Neural cell (in vitro differentiated cells): ENCODE results near the gene UBE3B.

ENCODE experiments used
- EZH2 ChIP-seq: fragments of 200-600, 300-800 bp; shearing (Covaris generic), sonication (generic); IDR thresholded peaks from 2 replicates; pipeline ENCODE4 v1.6.1; 2014; ENCODE audit warnings: antibody characterized with exemption, low read length, borderline replicate concordance, mild to moderate bottlenecking; ENCODE audit not compliant: insufficient read depth, poor library complexity, severe bottlenecking
- MXI1 ChIP-seq: fragments of 450-650 bp; conservative IDR thresholded peaks from 2 replicates; pipeline ENCODE4 v1.6.1; 2014; ENCODE audit warnings: antibody characterized with exemption, mild to moderate bottlenecking; ENCODE audit not compliant: poor library complexity, severe bottlenecking
- SMC3 ChIP-seq: fragments of 450-650 bp; conservative IDR thresholded peaks from 2 replicates; pipeline ENCODE4 v1.6.1; 2014; ENCODE audit warnings: antibody characterized with exemption, mild to moderate bottlenecking, moderate library complexity; ENCODE audit not compliant: poor library complexity
- TAF1 ChIP-seq: IDR thresholded peaks from 2 replicates; pipeline ENCODE4 v1.6.1; 2012; ENCODE audit warnings: low read depth
- TF ChIP-seq, protein P1 (sequence below): fragments of 450-650 bp; IDR thresholded peaks from 2 replicates; pipeline ENCODE4 v1.5.1; 2014; ENCODE audit warnings: antibody characterized with exemption, mild to moderate bottlenecking, moderate library complexity; ENCODE audit not compliant: poor library complexity, severe bottlenecking

DNA sequence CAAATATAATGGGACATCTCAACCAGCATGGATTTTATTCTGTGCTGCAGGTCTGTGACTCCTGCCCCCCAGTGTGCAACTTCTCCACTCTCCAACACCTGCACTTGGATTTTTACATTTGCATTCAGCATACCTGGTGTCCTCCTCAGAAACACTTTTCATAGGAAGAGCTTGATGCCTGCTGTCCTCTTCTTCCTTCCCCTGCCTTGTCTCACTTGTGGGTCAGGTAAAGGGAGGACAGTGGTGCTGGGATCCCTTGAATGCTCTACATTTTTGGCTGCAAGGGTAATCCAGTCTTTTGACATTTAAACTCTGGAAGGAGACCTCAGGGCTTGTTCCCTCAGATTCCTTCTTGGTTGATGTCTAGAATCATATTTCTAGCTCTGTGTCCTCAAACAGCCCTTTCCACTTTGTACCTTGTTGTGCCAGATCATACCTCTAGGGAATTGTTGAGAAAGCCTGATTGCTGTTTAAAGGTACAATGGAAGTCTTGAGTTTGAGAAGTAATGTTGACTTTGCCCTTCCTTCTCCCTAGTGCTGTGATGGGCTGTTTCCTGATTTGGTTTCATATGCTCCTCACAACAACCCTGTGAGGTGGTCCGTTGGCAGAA lies 12.6 kb downstream of the UBE3B start:
- TF ChIP-seq MXI1 (no peak), EZH2 (no peak), TAF1 (no peak), SMC3 (no peak)
- TF ChIP-seq, protein P1, sequence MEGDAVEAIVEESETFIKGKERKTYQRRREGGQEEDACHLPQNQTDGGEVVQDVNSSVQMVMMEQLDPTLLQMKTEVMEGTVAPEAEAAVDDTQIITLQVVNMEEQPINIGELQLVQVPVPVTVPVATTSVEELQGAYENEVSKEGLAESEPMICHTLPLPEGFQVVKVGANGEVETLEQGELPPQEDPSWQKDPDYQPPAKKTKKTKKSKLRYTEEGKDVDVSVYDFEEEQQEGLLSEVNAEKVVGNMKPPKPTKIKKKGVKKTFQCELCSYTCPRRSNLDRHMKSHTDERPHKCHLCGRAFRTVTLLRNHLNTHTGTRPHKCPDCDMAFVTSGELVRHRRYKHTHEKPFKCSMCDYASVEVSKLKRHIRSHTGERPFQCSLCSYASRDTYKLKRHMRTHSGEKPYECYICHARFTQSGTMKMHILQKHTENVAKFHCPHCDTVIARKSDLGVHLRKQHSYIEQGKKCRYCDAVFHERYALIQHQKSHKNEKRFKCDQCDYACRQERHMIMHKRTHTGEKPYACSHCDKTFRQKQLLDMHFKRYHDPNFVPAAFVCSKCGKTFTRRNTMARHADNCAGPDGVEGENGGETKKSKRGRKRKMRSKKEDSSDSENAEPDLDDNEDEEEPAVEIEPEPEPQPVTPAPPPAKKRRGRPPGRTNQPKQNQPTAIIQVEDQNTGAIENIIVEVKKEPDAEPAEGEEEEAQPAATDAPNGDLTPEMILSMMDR: no peak
